ENCODE results near the gene ARMS2.

The ARMS2 gene

GRCh38 chr10:122435212-122435827 is 19.1 kb upstream of the ARMS2 start:
- H3K4me3 ChIP-seq (replicated peaks; ENCODE audit: low read depth, low read length), result no peak overlapping the region
- TF ChIP-seq, protein P1, sequence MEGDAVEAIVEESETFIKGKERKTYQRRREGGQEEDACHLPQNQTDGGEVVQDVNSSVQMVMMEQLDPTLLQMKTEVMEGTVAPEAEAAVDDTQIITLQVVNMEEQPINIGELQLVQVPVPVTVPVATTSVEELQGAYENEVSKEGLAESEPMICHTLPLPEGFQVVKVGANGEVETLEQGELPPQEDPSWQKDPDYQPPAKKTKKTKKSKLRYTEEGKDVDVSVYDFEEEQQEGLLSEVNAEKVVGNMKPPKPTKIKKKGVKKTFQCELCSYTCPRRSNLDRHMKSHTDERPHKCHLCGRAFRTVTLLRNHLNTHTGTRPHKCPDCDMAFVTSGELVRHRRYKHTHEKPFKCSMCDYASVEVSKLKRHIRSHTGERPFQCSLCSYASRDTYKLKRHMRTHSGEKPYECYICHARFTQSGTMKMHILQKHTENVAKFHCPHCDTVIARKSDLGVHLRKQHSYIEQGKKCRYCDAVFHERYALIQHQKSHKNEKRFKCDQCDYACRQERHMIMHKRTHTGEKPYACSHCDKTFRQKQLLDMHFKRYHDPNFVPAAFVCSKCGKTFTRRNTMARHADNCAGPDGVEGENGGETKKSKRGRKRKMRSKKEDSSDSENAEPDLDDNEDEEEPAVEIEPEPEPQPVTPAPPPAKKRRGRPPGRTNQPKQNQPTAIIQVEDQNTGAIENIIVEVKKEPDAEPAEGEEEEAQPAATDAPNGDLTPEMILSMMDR (IDR thresholded peaks at IDR 0.05; ENCODE audit: low read length, missing control alignments), result peak; percentile 46
- peak; percentile 71 for DNase-seq (ENCODE audit: low read depth)

GRCh38 chr10:122441961-122442360 is 12.5 kb upstream of the ARMS2 start:
- peak; percentile 66 for DNase-seq (ENCODE audit: low read depth)
- H3K4me3 ChIP-seq (replicated peaks; ENCODE audit: low read depth, low read length), result no peak overlapping the region
- TF ChIP-seq, protein P1 (IDR thresholded peaks at IDR 0.05; ENCODE audit: low read length, missing control alignments), result no peak

DNA sequence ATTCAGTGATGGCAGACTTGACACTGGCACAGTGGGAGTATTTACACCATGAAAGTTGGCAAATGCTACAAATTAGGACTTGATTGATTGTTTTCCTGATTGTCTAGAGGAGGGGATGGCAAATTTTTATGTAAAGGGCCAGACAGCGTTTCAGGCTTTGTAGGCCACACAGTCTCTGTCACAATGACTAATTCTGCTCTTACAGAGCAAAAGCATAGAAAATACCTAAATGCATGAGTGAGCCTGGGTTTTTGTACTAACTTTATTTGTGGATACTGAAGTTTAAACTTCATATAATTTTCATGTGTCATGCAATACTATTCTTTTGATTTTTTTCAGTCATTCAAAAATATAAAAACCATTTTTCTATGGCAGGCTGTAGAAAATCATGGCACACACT is 9.0 kb upstream of the ARMS2 start:
- no peak overlapping the region for H3K4me3 ChIP-seq (replicated peaks; ENCODE audit: low read depth, low read length)
- DNase-seq (ENCODE audit: low read depth), result no peak
- TF ChIP-seq, protein P1 (IDR thresholded peaks at IDR 0.05; ENCODE audit: low read length, missing control alignments), result no peak

DNA sequence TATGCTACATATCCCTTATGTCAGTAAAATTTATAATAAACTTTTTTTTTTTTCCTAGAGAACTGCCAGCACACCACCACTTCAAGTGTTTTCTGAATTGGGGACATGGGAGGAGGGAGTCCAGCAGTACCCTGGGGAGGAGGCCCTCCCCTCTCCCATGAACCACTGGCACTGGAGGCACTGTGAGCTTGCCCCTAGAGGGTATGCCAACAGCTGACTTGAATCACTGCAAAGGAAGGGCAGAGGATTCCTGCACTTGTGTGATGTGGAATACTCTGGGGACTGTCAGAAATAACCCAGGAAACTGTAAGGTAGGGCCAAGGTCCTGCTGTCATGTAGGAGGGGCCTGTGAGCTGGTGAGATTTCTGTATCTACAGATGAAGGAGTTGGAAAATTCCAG is 8.5 kb upstream of the ARMS2 start:
- no peak overlapping the region for H3K4me3 ChIP-seq (replicated peaks; ENCODE audit: low read depth, low read length)
- TF ChIP-seq, protein P1 (IDR thresholded peaks at IDR 0.05; ENCODE audit: low read length, missing control alignments), result no peak
- DNase-seq (ENCODE audit: low read depth), result no peak

DNA sequence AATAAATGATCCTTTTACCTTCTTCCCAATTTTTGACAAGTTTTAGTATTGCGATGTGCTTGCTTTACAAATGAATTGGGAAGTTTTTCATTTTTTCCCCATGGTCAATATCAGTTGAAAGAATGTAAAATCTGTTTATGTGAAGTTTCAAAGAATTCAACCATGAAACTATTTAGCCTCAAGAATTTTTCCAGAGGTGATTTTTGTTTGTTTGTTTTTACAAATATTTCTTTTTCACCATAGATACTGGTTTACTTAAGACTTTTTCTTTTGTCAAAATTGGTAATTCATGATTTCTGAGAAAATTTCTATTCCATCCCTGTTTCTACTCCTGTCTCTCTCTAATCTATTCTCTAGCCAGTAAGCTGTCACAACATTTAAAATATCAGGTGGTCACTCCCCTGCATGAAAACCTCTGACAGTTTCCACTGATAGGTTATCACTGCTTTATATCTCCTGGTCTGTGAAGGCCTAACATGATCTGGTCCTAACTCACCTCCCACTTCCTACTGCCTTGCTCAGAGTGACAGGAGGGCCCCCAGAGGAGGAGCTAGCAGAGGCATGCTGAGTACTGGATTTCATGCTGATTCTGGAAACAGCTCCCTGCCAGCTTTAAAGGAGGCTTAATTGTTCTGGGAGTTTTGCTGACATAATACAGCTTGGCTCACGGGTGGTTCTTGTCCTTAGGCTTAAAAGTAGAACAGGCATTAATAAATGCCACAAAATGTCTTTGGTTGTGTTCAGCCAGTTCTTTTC is 7.6 kb upstream of the ARMS2 start:
- peak; percentile 44 for DNase-seq (ENCODE audit: low read depth)

DNA sequence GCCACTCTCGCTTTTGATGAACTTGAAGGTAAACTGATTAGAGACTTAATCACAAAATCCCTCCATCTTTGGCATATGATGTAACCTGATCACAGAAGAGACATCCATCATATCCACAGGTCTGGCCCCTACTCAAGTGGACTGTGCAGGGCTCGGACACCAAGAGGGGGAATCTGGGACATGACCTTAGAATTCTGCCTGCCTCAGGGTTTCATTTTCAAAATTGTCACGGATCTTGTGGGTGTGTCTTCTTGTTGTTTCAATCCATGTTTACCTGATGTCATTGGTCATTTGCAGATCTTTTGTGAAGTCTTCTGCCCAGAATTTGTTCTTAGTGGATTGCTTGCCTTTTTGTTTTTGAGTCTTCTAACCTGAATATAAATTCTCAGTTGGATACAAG is 5.9 kb upstream of the ARMS2 start:
- DNase-seq (ENCODE audit: low read depth), result no peak
- TF ChIP-seq, protein P1 (IDR thresholded peaks at IDR 0.05; ENCODE audit: low read length, missing control alignments), result no peak
- no peak overlapping the region for H3K4me3 ChIP-seq (replicated peaks; ENCODE audit: low read depth, low read length)

More for the DNA sequence above, 7.6 kb upstream of the ARMS2 start:
- H3K4me3 ChIP-seq (replicated peaks; ENCODE audit: low read depth, low read length), result no peak overlapping the region
- TF ChIP-seq, protein P1 (IDR thresholded peaks at IDR 0.05; ENCODE audit: low read length, missing control alignments), result no peak
